ENCODE measurements around the gene CSN3.
"Not testable (repeated sequence)": the region's sequence is repeated elsewhere in the genome, so short reads cannot be mapped to it uniquely, and the experiment has no call there.

The CSN3 gene

DNA sequence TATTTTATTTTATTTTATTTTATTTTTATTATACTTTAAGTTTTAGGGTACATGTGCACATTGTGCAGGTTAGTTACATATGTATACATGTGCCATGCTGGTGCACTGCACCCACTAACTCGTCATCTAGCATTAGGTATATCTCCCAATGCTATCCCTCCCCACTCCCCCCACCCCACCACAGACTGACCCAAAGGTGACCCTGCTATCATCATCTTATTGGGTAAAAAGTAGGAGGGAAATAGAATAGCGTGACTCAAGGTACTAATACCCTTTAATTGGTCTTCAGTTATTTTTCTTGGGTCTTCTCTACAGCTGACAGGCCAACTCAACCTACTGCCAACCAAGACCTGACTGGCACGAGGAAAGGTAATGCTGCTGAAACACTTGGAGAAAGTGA lies at the start of gene CSN3:
Gene CSN3 (plus strand): TSS at position 301 of the 400 bp plus-strand sequence. CDS start 2,223 bp downstream, outside the sequence.
- DNase-seq (ENCODE audit: low read depth): not testable (repeated sequence)

GRCh38 chr4:70192895-70193294 lies 49.5 kb upstream of the CSN3 start:
- no peak for DNase-seq (ENCODE audit: low read depth)

GRCh38 chr4:70195425-70195824 lies 47.0 kb upstream of the CSN3 start, which contains the start of gene ODAM:
TSS of gene ODAM (plus strand) at chr4:70195725. CDS start at chr4:70196544, 819 bp downstream.
- DNase-seq (ENCODE audit: low read depth): no peak

DNA sequence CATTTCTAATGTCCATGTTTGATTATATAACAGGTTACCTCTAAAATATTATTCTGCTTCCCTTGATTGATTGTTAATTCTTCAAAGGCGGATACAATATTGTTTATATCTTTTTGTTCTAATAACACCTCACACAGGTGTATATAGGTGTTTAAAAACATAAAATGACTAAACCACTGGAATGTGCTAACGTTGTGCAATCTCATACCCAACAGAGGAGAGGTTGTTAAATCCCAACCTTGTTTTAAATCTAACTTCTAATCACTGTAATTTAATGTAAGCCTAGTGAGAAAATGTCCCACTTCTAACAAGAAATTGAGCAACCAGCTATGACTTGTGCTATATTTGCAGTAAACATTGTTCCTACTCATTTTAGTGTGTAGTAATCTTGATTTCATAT lies 45.5 kb upstream of the CSN3 start:
- DNase-seq (ENCODE audit: low read depth): no peak

- no peak for DNase-seq (ENCODE audit: low read depth)
Measured at GRCh38 chr4:70197842-70198241, 44.6 kb upstream of the CSN3 start.

- DNase-seq (ENCODE audit: low read depth): no peak
Measured at GRCh38 chr4:70203601-70204000, 38.8 kb upstream of the CSN3 start.

GRCh38 chr4:70212752-70213151 lies 29.6 kb upstream of the CSN3 start:
- not testable (repeated sequence) for DNase-seq (ENCODE audit: low read depth)

DNA sequence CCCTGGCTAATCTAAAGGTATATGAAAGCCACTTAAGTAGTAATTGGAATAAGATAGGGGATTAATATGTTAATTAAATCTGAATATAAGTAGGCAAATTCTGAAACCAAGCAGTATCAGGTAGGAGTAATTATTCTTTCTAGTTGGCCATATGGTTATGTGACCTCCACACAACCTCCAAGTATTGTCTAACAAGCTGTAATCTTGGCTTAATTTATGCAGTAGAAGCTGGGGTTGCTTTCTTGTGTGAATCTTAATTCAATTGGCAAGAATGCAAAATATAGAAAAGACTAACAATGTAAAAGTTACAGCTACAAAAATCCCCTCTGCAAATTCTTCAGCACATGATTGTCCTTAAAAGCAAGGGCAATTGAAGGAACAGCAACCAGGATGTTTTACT lies 26.3 kb upstream of the CSN3 start:
- not testable (repeated sequence) for DNase-seq (ENCODE audit: low read depth)

GRCh38 chr4:70216550-70216949 lies 25.8 kb upstream of the CSN3 start:
- DNase-seq (ENCODE audit: low read depth): not testable (repeated sequence)

- DNase-seq (ENCODE audit: low read depth): not testable (repeated sequence)
Measured at GRCh38 chr4:70221389-70221788, 21.0 kb upstream of the CSN3 start.

DNA sequence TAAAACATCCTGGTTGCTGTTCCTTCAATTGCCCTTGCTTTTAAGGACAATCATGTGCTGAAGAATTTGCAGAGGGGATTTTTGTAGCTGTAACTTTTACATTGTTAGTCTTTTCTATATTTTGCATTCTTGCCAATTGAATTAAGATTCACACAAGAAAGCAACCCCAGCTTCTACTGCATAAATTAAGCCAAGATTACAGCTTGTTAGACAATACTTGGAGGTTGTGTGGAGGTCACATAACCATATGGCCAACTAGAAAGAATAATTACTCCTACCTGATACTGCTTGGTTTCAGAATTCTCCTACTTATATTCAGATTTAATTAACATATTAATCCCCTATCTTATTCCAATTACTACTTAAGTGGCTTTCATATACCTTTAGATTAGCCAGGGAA lies 20.6 kb upstream of the CSN3 start:
- not testable (repeated sequence) for DNase-seq (ENCODE audit: low read depth)

DNA sequence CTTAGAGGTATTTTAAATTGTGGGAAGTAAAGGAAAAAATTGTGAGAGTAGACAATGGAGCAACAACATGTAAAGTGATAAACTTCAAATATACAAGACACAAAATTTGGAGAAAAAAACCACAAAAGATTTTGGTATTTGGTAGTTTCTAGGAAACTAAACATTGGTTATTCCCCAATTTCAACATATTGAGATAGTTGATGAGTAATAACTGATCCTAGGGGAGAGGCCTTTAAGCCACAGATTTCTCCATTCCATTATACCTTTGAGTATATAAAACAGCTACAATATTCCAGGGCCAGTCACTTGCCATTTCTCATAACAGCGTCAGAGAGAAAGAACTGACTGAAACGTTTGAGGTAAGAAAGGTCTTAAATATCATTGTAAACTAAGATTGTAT lies 16.6 kb upstream of the CSN3 start, which contains the start of gene FDCSP:
Gene FDCSP (plus strand): TSS at position 301 of the 400 bp plus-strand sequence. CDS start 5,071 bp downstream, outside the sequence.
- DNase-seq (ENCODE audit: low read depth): no peak

DNA sequence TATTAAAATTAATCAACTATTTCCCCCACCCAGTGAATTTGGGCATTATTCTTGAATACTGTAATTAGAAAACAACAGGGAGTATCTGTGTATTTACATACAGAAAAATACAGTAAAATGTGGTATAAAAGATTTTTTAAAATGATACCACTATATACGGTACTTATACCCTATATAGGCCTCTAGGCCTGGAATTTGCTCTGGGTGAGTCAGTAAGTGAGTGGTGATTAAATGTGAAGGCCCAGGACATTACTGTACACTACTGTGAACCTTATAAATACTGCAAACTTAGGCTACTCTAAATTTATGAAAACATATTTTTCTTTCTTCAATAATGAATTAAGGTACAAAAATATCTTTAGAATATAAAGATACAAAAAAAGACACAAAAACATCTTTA lies 6.3 kb upstream of the CSN3 start:
- DNase-seq (ENCODE audit: low read depth): no peak

DNA sequence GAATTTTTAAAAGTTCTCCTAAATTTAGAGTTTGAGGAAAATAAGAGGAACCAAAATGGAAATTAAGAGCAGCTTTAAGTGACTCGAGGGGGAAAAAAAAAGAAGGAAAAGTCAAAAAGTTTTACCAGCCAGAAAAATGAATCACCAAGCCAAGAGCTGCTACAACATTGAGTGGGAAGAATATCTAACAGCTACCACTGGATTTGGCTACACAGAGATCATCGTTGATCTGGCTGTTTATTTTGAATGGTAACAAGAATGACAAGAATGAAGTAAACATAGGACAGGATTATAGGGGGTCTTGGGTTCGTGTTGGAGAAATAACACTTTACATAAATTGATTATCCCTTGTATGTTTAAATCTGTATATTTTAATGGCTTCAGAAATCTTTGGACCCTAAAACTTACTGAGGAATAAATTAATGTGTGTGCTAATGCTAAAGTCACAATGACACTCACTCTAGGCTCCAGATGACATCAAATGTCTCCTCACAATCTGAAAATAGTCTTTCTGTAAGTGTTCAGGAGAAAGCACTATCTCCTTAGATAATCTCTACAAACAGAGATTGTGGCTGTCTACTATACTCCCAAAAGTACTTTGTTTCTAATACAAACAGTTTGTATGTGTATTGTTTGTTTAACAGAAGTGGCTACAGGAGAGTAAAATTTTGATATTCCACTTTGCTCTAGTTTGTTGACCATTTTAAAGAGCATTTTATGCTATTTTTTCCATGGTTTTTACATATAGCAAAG lies 3.1 kb upstream of the CSN3 start:
- no peak for DNase-seq (ENCODE audit: low read depth)

DNA sequence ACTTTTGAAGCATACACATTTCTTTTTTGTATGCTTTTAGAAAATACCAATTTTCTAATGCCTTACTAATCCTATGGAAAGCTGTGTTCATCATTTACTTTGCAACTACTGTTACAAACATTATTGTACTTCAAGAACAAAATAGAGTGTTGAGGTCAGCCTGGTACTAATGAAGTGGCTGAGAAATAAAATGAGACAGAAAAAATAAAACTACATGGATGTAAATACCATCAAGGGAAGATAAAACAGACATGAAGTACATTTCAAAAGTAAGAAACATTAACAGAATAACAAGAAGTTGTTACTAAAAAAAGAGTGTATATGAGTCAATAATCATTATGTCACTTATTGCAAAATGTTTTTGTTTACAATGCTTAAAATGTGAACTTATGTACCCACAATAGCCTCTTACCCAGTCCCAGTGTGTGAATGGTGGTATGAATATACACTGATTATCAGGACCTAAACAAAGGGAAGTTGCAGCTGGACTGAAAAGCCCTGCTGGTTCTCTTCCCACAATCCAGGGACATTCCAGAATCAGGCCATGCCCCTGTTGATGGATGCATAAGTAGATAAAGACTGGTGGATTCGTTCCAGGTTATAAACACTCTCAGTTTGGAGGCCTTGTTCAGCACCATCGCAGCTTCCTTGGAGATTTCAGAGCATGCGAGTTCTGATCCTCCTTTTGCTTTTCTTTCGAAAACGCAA lies 2.4 kb upstream of the CSN3 start:
- DNase-seq (ENCODE audit: low read depth): no peak

- DNase-seq (ENCODE audit: low read depth): no peak
Measured at GRCh38 chr4:70243091-70243490, 694 bp downstream of the CSN3 start.

DNA sequence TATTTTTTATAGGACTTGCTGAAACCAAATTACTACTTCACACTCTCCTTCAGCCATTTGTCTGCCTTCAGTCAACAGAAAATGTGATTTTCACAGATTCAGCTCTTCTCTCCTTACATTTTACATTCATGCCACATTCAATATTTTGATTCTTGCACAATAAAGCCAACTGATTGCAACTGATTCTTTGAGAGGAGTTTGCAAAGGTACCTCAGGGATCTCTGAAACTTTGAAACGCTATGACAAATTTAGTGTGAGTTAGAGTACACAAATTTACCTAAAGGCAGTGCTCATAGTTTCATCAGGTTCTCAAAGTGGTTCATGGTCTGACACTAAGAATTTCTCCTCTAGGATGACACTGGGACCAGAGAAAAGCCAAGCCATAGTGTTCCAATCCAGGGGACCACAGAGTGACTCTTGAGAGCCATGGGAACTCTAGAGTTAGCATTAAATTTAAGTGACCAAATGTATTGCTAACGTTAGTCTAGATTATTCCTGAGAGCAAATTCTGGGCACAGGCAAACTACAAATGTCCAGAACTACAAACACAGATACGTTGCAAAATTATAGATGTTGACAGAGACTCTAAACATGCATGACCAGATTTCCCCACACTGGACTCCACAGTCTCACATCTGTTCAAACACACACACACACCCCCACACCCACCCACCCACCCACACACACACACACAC lies 9.0 kb downstream of the CSN3 start:
- no peak for DNase-seq (ENCODE audit: low read depth)

DNA sequence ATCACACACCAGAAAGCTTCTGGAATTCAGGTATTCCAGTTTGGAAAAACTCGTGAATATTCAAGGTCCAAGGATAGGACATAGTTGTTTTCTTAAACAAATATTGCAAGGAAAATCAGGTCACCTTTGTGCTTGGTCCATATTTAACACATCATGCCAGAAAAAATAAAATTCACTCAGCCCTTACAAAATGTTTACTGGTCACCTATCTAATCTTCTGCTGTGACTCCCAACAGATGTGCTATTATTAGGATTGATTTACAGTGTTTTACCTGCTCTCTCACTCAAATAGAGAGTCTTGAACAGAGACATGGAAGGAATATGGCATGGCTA lies 9.5 kb downstream of the CSN3 start:
- DNase-seq (ENCODE audit: low read depth): no peak

DNA sequence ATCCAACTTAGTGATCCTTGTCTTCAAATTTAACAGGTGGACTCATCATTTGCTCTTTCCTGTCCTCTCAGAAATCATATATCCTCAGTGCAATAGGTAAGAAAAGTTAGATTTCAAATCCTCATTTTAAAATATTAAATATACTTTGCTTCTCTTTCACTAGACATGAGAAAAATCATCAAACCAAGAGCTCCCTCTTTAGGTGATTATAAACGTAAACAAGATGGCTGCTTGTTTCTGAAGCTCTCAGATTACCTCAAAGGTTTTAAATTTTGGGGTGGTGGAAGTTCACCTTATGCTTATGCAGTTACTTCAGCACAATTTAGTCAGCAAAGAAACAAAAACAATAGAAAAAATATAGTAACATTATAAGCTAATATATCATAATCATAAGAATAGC lies 27.3 kb downstream of the CSN3 start:
- DNase-seq (ENCODE audit: low read depth): no peak

DNA sequence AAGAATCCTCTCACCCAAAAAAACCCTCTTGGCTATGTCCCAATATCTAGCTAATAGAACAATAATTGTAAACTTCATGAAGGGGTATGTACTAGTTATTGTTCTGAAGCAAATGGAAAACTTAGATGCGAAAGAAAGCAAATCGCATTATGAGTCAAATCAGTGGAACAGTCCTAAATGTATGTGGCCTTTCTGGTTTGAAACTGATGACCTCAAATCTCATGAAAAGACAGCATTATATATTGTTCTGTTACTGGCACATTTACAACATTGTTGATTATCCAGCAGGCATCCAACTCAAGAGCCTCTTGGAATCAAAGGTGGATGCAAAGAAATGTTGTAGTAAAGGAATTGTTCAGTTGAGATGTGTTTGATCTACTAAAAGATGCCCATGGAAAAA lies 34.7 kb downstream of the CSN3 start:
- DNase-seq (ENCODE audit: low read depth): no peak

GRCh38 chr4:70280567-70280966 lies 38.2 kb downstream of the CSN3 start:
- DNase-seq (ENCODE audit: low read depth): no peak

DNA sequence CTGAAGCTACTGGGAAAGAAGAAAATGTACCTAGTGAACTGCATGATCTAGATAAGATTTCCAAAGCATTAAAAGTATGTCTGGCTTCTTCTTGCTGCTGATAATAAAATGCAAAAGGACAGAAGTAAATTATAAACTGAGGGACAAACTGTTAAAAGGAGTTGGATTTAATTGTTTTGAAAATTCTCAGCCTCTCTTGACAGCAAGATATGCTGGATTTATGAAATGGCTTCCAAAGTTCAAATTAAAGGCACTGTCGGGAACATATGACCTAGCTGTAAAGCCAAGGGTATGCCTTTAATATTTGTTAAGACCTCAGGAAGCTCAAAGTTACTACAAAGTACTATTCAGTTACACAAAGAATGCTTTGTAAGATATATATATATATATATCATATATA lies 46.3 kb downstream of the CSN3 start:
- DNase-seq (ENCODE audit: low read depth): no peak

- no peak for DNase-seq (ENCODE audit: low read depth)
Measured at GRCh38 chr4:70291341-70291740, 48.9 kb downstream of the CSN3 start.
